Nephron progenitor cell (in vitro differentiated cells): ENCODE measurements around the gene CLEC5A.
"Not testable (repeated sequence)": the region's sequence is repeated elsewhere in the genome, so short reads cannot be mapped to it uniquely, and the experiment has no call there.

ENCODE experiments used
- DNase-seq: peaks from one replicate; pipeline ENCODE4 v3.0.0; 2021
- H3K27ac Mint-ChIP-seq: 2 replicates; pipeline ENCODE4 v1.8.0; 2021; ENCODE audit warnings: mild to moderate bottlenecking, moderate library complexity, mixed read lengths
- H3K27me3 Mint-ChIP-seq: 2 replicates; pipeline ENCODE4 v1.8.0; 2021; ENCODE audit warnings: mild to moderate bottlenecking, low read depth, mixed read lengths; ENCODE audit not compliant: poor library complexity
- H3K36me3 Mint-ChIP-seq: 2 replicates; pipeline ENCODE4 v1.8.0; 2021; ENCODE audit warnings: low read depth, mixed read lengths
- H3K4me1 Mint-ChIP-seq: 2 replicates; pipeline ENCODE4 v1.8.0; 2021; ENCODE audit warnings: mixed read lengths
- H3K4me3 Mint-ChIP-seq: 2 replicates; pipeline ENCODE4 v1.8.0; 2021; ENCODE audit warnings: mild to moderate bottlenecking, moderate library complexity, mixed read lengths
- H3K9me3 Mint-ChIP-seq: 2 replicates; pipeline ENCODE4 v1.8.0; 2021; ENCODE audit warnings: mild to moderate bottlenecking, moderate library complexity, mixed read lengths
- TF ChIP-seq, protein P1 (sequence below): fragments of 200-600 bp; sonication (generic); IDR thresholded peaks from 2 replicates; pipeline ENCODE4 v1.5.0; 2021; ENCODE audit warnings: antibody characterized with exemption

CLEC5A gene

DNA sequence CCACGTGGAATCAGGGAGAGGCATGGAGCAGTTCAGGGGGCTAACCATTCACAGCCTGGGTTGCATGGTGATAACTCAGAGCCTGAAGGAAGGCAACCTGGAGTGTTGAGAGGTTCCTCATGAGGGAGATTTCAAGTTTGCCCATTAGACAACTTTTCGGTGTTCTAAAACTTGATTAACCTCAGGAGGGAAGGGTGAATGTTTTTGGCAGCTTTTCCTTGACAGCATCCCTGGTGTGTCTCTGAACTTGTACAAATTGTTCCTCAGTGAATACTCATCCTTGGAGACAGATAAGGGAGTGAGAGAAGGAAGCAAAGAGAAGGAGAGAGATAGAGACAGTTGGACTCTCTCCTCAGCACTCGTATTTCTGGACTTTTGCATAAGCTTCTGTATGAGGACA is 30.7 kb downstream of the CLEC5A start, which contains the start of gene OR9A4:
TSS of gene OR9A4 (plus strand) at position 301 of the 400 bp plus-strand sequence. CDS start 2,477 bp downstream, outside the sequence.
- no peaks in the 10 kb centered on the region for H3K36me3 Mint-ChIP-seq
- TF ChIP-seq, protein P1, sequence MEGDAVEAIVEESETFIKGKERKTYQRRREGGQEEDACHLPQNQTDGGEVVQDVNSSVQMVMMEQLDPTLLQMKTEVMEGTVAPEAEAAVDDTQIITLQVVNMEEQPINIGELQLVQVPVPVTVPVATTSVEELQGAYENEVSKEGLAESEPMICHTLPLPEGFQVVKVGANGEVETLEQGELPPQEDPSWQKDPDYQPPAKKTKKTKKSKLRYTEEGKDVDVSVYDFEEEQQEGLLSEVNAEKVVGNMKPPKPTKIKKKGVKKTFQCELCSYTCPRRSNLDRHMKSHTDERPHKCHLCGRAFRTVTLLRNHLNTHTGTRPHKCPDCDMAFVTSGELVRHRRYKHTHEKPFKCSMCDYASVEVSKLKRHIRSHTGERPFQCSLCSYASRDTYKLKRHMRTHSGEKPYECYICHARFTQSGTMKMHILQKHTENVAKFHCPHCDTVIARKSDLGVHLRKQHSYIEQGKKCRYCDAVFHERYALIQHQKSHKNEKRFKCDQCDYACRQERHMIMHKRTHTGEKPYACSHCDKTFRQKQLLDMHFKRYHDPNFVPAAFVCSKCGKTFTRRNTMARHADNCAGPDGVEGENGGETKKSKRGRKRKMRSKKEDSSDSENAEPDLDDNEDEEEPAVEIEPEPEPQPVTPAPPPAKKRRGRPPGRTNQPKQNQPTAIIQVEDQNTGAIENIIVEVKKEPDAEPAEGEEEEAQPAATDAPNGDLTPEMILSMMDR: no peak
- H3K4me1 Mint-ChIP-seq: no peaks in the 10 kb centered on the region
- no peak within 1 kb of the TSS for H3K4me3 Mint-ChIP-seq
- peaks cover 7% of the 10 kb centered on the region for H3K27me3 Mint-ChIP-seq
- H3K9me3 Mint-ChIP-seq: peaks cover 5% of the 10 kb centered on the region
- no peak within 1 kb of the TSS for H3K27ac Mint-ChIP-seq
- DNase-seq: no peak

DNA sequence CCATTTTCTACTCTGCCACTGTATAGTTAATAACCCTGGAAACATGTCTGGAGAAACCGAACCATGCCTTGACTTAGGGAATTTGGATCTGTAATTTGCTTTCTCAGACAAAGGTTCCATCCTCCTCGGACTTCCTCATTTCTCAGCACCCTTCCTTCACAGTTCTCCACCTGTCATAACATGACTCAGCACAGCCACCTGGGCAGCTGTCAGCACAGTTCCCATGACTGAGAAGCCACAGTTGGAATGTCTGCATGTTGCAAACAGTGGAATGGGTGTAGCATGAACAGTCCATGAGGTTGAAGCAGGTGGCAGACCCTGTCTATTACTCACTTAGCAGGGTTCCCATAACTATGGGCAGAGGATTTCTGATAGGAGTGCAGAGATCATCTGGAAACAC is 31.2 kb downstream of the CLEC5A start:
- no peak overlapping the region for H3K4me3 Mint-ChIP-seq
- H3K27me3 Mint-ChIP-seq: peaks cover 7% of the 10 kb centered on the region
- no peak overlapping the region for H3K27ac Mint-ChIP-seq
- TF ChIP-seq, protein P1: no peak
- H3K4me1 Mint-ChIP-seq: no peaks in the 10 kb centered on the region
- peaks cover 5% of the 10 kb centered on the region for H3K9me3 Mint-ChIP-seq
- no peaks in the 10 kb centered on the region for H3K36me3 Mint-ChIP-seq
- DNase-seq: no peak

DNA sequence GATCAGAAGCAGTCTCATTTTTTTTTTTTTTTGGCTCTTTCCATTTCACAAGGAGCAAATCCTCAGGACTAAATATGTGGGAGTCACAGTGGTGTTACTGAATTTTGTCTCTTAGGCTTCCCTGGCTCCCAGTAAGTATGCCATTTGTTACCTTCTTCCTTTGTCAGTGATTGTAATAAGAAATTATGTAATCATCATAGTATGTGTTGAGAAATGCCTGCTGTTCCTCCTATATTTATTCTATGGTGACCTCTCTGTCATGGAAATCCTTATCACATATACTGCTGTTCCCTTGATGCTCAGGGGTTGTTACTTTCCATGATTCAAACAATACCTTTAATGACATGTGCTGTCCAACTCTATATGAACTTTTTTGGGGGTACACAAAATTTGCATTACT is 35.4 kb downstream of the CLEC5A start:
- no peak overlapping the region for H3K4me3 Mint-ChIP-seq
- no peak for DNase-seq
- H3K36me3 Mint-ChIP-seq: no peaks in the 10 kb centered on the region
- no peaks in the 10 kb centered on the region for H3K9me3 Mint-ChIP-seq
- TF ChIP-seq, protein P1: no peak
- no peaks in the 10 kb centered on the region for H3K4me1 Mint-ChIP-seq
- H3K27ac Mint-ChIP-seq: no peak overlapping the region
- H3K27me3 Mint-ChIP-seq: peaks cover 7% of the 10 kb centered on the region

DNA sequence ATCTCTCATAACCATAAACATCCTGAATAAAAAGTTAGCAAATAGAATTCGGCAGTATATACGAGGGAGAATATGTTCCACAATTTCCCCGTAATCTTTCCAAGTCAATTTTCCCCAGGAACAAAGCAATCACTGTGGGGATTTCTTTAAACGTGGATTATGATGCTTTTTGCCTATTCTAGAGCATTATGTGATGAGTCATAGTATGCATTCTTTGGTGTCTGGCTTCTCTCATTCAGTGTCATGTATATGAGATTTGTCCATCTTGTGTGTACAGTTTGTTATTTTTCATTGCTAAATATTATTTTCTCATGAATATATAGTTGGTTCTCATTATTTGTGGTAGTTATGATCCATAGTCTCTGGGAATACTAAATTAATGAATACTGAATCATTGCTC is 40.5 kb downstream of the CLEC5A start:
- H3K4me1 Mint-ChIP-seq: no peaks in the 10 kb centered on the region
- no peak overlapping the region for H3K27ac Mint-ChIP-seq
- H3K9me3 Mint-ChIP-seq: no peaks in the 10 kb centered on the region
- TF ChIP-seq, protein P1: no peak
- DNase-seq: no peak
- H3K36me3 Mint-ChIP-seq: no peaks in the 10 kb centered on the region
- H3K4me3 Mint-ChIP-seq: no peak overlapping the region
- peaks cover 4% of the 10 kb centered on the region for H3K27me3 Mint-ChIP-seq

DNA sequence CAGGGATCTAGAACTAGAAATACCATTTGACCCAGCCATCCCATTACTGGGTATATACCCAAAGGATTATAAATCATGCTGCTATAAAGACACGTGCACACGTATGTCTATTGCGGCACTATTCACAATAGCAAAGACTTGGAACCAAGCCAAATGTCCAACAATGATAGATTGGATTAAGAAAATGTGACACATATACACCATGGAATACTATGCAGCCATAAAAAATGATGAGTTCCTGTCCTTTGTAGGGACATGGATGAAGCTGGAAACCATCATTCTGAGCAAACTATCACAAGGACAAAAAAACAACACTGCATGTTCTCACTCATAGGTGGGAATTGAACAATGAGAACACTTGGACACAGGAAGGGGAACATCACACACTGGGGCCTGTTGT is 47.4 kb downstream of the CLEC5A start:
- H3K36me3 Mint-ChIP-seq, H3K27ac Mint-ChIP-seq, H3K4me3 Mint-ChIP-seq, H3K27me3 Mint-ChIP-seq, DNase-seq, H3K4me1 Mint-ChIP-seq: not testable (repeated sequence)
- peaks cover 18% of the 10 kb centered on the region for H3K9me3 Mint-ChIP-seq

DNA sequence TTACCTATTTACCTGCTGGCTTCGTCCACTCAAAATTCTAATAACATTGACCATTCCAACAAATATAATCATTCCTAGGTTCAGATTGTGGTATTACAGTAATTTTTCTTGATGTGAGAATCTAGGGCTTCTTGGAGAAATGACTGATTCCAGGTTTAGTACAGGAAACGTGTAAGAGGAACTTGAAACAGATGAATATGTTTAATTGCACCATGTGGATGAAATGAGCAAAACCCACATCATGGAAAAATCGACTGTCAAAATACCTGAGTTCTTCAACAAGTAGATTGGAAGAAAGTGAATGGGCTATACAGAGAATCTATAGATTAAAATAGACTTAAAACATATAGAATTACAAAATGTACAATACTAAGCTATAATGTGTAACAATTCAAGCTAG is 55.4 kb downstream of the CLEC5A start:
- Mint-ChIP-seq H3K4me1 (no peaks in the 10 kb centered on the region), H3K9me3 (no peaks in the 10 kb centered on the region), H3K27me3 (peaks cover 3% of the 10 kb centered on the region), H3K27ac (no peak overlapping the region), H3K36me3 (no peaks in the 10 kb centered on the region), H3K4me3 (no peak overlapping the region)
- TF ChIP-seq, protein P1: no peak
- DNase-seq: no peak
